ENCODE data around the gene FANCB.

Gene FANCB

GRCh38 chrX:14802943-14803710, 69.7 kb downstream of the FANCB start:
- TF ChIP-seq CTCF (IDR thresholded peaks at IDR 0.05; ENCODE audit: low read length) (no peak), EZH2phosphoT487 (IDR thresholded peaks at IDR 0.05; ENCODE audit: low read length) (no peak)
- H3K4me2 ChIP-seq (ENCODE audit: low read depth, low read length), result no peak overlapping the region
- H3K27me3 ChIP-seq (replicated peaks; ENCODE audit: insufficient read depth, low read length), result no peaks in the 10 kb centered on the region
- H3K9me3 ChIP-seq (replicated peaks; ENCODE audit: insufficient read depth, low read length), result no peaks in the 10 kb centered on the region
- no peaks in the 10 kb centered on the region for H3K79me2 ChIP-seq (ENCODE audit: low read length)
- no peak overlapping the region for H3K27ac ChIP-seq (ENCODE audit: low read length)
- H3K4me3 ChIP-seq (ENCODE audit: low read length), result no peak overlapping the region
- H3K4me1 ChIP-seq (ENCODE audit: low read length), result no peaks in the 10 kb centered on the region
- H3K9me2 ChIP-seq (replicated peaks; ENCODE audit: insufficient read depth, low read length), result no peaks in the 10 kb centered on the region
- no peak overlapping the region for H2AFZ ChIP-seq (ENCODE audit: low read length)
- H3K9ac ChIP-seq (ENCODE audit: low read length), result no peak overlapping the region
- H4K20me1 ChIP-seq (ENCODE audit: insufficient read depth, low read length), result no peaks in the 10 kb centered on the region
- DNase-seq, result no peak
- H3F3A ChIP-seq (ENCODE audit: insufficient read depth, low read length), result no peaks in the 10 kb centered on the region
- no peaks in the 10 kb centered on the region for H3K36me3 ChIP-seq (replicated peaks; ENCODE audit: insufficient read depth, low read length)

- H3F3A ChIP-seq (ENCODE audit: insufficient read depth, low read length), result no peaks in the 10 kb centered on the region
- TF ChIP-seq EZH2phosphoT487 (IDR thresholded peaks at IDR 0.05; ENCODE audit: low read length) (no peak), CTCF (IDR thresholded peaks at IDR 0.05; ENCODE audit: low read length) (no peak)
- no peak overlapping the region for H3K4me2 ChIP-seq (ENCODE audit: low read depth, low read length)
- no peak overlapping the region for H3K9ac ChIP-seq (ENCODE audit: low read length)
- H3K27me3 ChIP-seq (replicated peaks; ENCODE audit: insufficient read depth, low read length), result no peaks in the 10 kb centered on the region
- H3K36me3 ChIP-seq (replicated peaks; ENCODE audit: insufficient read depth, low read length), result no peaks in the 10 kb centered on the region
- H3K79me2 ChIP-seq (ENCODE audit: low read length), result no peaks in the 10 kb centered on the region
- H3K4me3 ChIP-seq (ENCODE audit: low read length), result no peak overlapping the region
- H3K4me1 ChIP-seq (ENCODE audit: low read length), result no peaks in the 10 kb centered on the region
- no peaks in the 10 kb centered on the region for H3K9me2 ChIP-seq (replicated peaks; ENCODE audit: insufficient read depth, low read length)
- no peak overlapping the region for H2AFZ ChIP-seq (ENCODE audit: low read length)
- H4K20me1 ChIP-seq (ENCODE audit: insufficient read depth, low read length), result no peaks in the 10 kb centered on the region
- no peak for DNase-seq
- no peaks in the 10 kb centered on the region for H3K9me3 ChIP-seq (replicated peaks; ENCODE audit: insufficient read depth, low read length)
- no peak overlapping the region for H3K27ac ChIP-seq (ENCODE audit: low read length)
Observed at GRCh38 chrX:14801136-14801535, 71.7 kb downstream of the FANCB start.

GRCh38 chrX:14798805-14799397, 74.0 kb downstream of the FANCB start:
- no peaks in the 10 kb centered on the region for H3K9me2 ChIP-seq (replicated peaks; ENCODE audit: insufficient read depth, low read length)
- no peaks in the 10 kb centered on the region for H3F3A ChIP-seq (ENCODE audit: insufficient read depth, low read length)
- H3K27me3 ChIP-seq (replicated peaks; ENCODE audit: insufficient read depth, low read length), result no peaks in the 10 kb centered on the region
- H3K9me3 ChIP-seq (replicated peaks; ENCODE audit: insufficient read depth, low read length), result no peaks in the 10 kb centered on the region
- no peak overlapping the region for H3K4me3 ChIP-seq (ENCODE audit: low read length)
- H3K27ac ChIP-seq (ENCODE audit: low read length), result no peak overlapping the region
- TF ChIP-seq CTCF (IDR thresholded peaks at IDR 0.05; ENCODE audit: low read length), result no peak
- no peak for TF ChIP-seq EZH2phosphoT487 (IDR thresholded peaks at IDR 0.05; ENCODE audit: low read length)
- no peak for TF ChIP-seq EZH2 (optimal IDR thresholded peaks at IDR 0.05; ENCODE audit: low read depth, low read length)
- no peak overlapping the region for H3K4me2 ChIP-seq (ENCODE audit: low read depth, low read length)
- H3K36me3 ChIP-seq (replicated peaks; ENCODE audit: insufficient read depth, low read length), result no peaks in the 10 kb centered on the region
- H3K9ac ChIP-seq (ENCODE audit: low read length), result no peak overlapping the region
- H4K20me1 ChIP-seq (ENCODE audit: insufficient read depth, low read length), result no peaks in the 10 kb centered on the region
- H2AFZ ChIP-seq (ENCODE audit: low read length), result no peak overlapping the region
- H3K4me1 ChIP-seq (ENCODE audit: low read length), result no peaks in the 10 kb centered on the region
- no peaks in the 10 kb centered on the region for H3K79me2 ChIP-seq (ENCODE audit: low read length)
- DNase-seq, result no peak

Measured in MM.1S (cell line).